ENCODE data around the gene VEZF1. TPM values are rescaled to one million over a fixed set of nuclear protein-coding genes. Genes with fewer than 3 reads are reported as not detected.

VEZF1 gene
- total RNA-seq, 1 donor from 2014 or later, result 73.7 TPM

Other genes starting within 250 kb of the VEZF1 start
- gene CCDC182, start 243.0 kb downstream of the VEZF1 start, total RNA-seq, result not detected
- gene MRPS23, start 138.2 kb downstream of the VEZF1 start, total RNA-seq, result 89.8 TPM
- 44.6 TPM for gene CUEDC1, start 32.8 kb downstream of the VEZF1 start, total RNA-seq
- gene SRSF1, start 19.0 kb upstream of the VEZF1 start, total RNA-seq, result 90.9 TPM
- gene DYNLL2, start 95.2 kb upstream of the VEZF1 start, total RNA-seq, result 81.5 TPM
- not detected for gene OR4D1, start 160.1 kb upstream of the VEZF1 start, total RNA-seq
- gene OR4D2, start 178.7 kb upstream of the VEZF1 start, total RNA-seq, result not detected
- gene EPX, start 204.5 kb upstream of the VEZF1 start, total RNA-seq, result not detected
- 7.9 TPM for gene MKS1, start 231.0 kb upstream of the VEZF1 start, total RNA-seq

Measured in Right ventricle myocardium superior (tissue), 1 donor.